Jurkat, Clone E6-1 (cell line): ENCODE measurements around the gene PSEN1.
"Not testable (repeated sequence)": the region's sequence is repeated elsewhere in the genome, so short reads cannot be mapped to it uniquely, and the experiment has no call there.

Experiments used
- DNase-seq: peaks from one replicate; pipeline ENCODE4 v3.0.0-alpha.2; 2011; ENCODE audit warnings: low read depth, low spot score
- H3K4me3 ChIP-seq: 2 replicates; pipeline ENCODE4 v1.5.1; 2011; ENCODE audit warnings: mild to moderate bottlenecking, low read length, control low read depth, moderate library complexity

PSEN1 gene

GRCh38 chr14:73149753-73150152 lies 13.4 kb downstream of the PSEN1 start:
- H3K4me3 ChIP-seq, result no peak overlapping the region
- no peak for DNase-seq

GRCh38 chr14:73153272-73153671 lies 17.0 kb downstream of the PSEN1 start:
- H3K4me3 ChIP-seq, result no peak overlapping the region
- no peak for DNase-seq

- no peak for DNase-seq
- H3K4me3 ChIP-seq, result no peak overlapping the region
Observed at GRCh38 chr14:73162251-73162650, 25.9 kb downstream of the PSEN1 start.

GRCh38 chr14:73166399-73166798 lies 30.1 kb downstream of the PSEN1 start:
- no peak for DNase-seq
- H3K4me3 ChIP-seq, result no peak overlapping the region

GRCh38 chr14:73167727-73168126 lies 31.4 kb downstream of the PSEN1 start:
- DNase-seq, result no peak

GRCh38 chr14:73168274-73168673 lies 32.0 kb downstream of the PSEN1 start:
- DNase-seq, result no peak
- H3K4me3 ChIP-seq, result no peak overlapping the region

More at GRCh38 chr14:73167727-73168126, 31.4 kb downstream of the PSEN1 start:
- H3K4me3 ChIP-seq, result no peak overlapping the region

GRCh38 chr14:73168691-73169090 lies 32.4 kb downstream of the PSEN1 start:
- DNase-seq, result no peak
- no peak overlapping the region for H3K4me3 ChIP-seq

GRCh38 chr14:73169855-73170254 lies 33.5 kb downstream of the PSEN1 start:
- DNase-seq, H3K4me3 ChIP-seq: not testable (repeated sequence)

- no peak overlapping the region for H3K4me3 ChIP-seq
- no peak for DNase-seq
Observed at GRCh38 chr14:73170686-73171085, 34.4 kb downstream of the PSEN1 start.

- no peak overlapping the region for H3K4me3 ChIP-seq
- DNase-seq, result no peak
Observed at GRCh38 chr14:73172500-73172899, 36.2 kb downstream of the PSEN1 start.

GRCh38 chr14:73173092-73173735 lies 36.9 kb downstream of the PSEN1 start:
- DNase-seq, result peak; percentile 50
- H3K4me3 ChIP-seq, result no peak overlapping the region

- DNase-seq, result no peak
- no peak overlapping the region for H3K4me3 ChIP-seq
Observed at GRCh38 chr14:73176685-73177084, 40.4 kb downstream of the PSEN1 start.

- no peak for DNase-seq
Observed at GRCh38 chr14:73180385-73180805, 44.1 kb downstream of the PSEN1 start.

GRCh38 chr14:73180969-73181368 lies 44.7 kb downstream of the PSEN1 start:
- not testable (repeated sequence) for DNase-seq

More at GRCh38 chr14:73180385-73180805, 44.1 kb downstream of the PSEN1 start:
- H3K4me3 ChIP-seq, result no peak overlapping the region

GRCh38 chr14:73188501-73188911 lies 52.2 kb downstream of the PSEN1 start:
- DNase-seq, result no peak
- no peak overlapping the region for H3K4me3 ChIP-seq

More at GRCh38 chr14:73180969-73181368, 44.7 kb downstream of the PSEN1 start:
- H3K4me3 ChIP-seq, result not testable (repeated sequence)

GRCh38 chr14:73189651-73190050 lies 53.3 kb downstream of the PSEN1 start:
- H3K4me3 ChIP-seq, result no peak overlapping the region
- DNase-seq, result no peak

GRCh38 chr14:73191441-73191840 lies 55.1 kb downstream of the PSEN1 start:
- H3K4me3 ChIP-seq, result no peak overlapping the region
- no peak for DNase-seq

GRCh38 chr14:73194306-73194705 lies 58.0 kb downstream of the PSEN1 start:
- H3K4me3 ChIP-seq, DNase-seq: not testable (repeated sequence)

- no peak overlapping the region for H3K4me3 ChIP-seq
- DNase-seq, result no peak
Observed at GRCh38 chr14:73198253-73198652, 61.9 kb downstream of the PSEN1 start.

- H3K4me3 ChIP-seq, result no peak overlapping the region
- no peak for DNase-seq
Observed at GRCh38 chr14:73203527-73203926, 67.2 kb downstream of the PSEN1 start.

- DNase-seq, result no peak
- no peak overlapping the region for H3K4me3 ChIP-seq
Observed at GRCh38 chr14:73207615-73208014, 71.3 kb downstream of the PSEN1 start.
